Ovary (tissue), 3 donors: Measurements from ENCODE around the gene FANCC.

Source experiments
- EP300 ChIP-seq: sonication (generic); formaldehyde crosslinking; IDR thresholded peaks from one replicate; pipeline ENCODE4 v1.6.1; 2017; ENCODE audit warnings: antibody characterized with exemption
- TF ChIP-seq, protein P1 (sequence below), 3 donors: fragments of 450-650 bp in 2 of 3; fragments of 200-600 bp in 1 of 3; IDR thresholded peaks; one replicate each; pipeline versions ENCODE4 v1.5.1 to v1.8.0; 2016 to 2022; ENCODE audit warnings: antibody characterized with exemption in 3 of 3, mild to moderate bottlenecking in 1 of 3
- donor health status: DM: no; HTN: no; CAD: no.

GRCh38 chr9:95085036-95085770 lies 232.3 kb downstream of the FANCC start:
- TF ChIP-seq, protein P1, sequence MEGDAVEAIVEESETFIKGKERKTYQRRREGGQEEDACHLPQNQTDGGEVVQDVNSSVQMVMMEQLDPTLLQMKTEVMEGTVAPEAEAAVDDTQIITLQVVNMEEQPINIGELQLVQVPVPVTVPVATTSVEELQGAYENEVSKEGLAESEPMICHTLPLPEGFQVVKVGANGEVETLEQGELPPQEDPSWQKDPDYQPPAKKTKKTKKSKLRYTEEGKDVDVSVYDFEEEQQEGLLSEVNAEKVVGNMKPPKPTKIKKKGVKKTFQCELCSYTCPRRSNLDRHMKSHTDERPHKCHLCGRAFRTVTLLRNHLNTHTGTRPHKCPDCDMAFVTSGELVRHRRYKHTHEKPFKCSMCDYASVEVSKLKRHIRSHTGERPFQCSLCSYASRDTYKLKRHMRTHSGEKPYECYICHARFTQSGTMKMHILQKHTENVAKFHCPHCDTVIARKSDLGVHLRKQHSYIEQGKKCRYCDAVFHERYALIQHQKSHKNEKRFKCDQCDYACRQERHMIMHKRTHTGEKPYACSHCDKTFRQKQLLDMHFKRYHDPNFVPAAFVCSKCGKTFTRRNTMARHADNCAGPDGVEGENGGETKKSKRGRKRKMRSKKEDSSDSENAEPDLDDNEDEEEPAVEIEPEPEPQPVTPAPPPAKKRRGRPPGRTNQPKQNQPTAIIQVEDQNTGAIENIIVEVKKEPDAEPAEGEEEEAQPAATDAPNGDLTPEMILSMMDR (IDR thresholded peaks at IDR 0.05): no peak
- TF ChIP-seq EP300: no peak
